Measurements from ENCODE around the gene SPRYD7. TPM values are rescaled to one million over a fixed set of nuclear protein-coding genes. Genes with fewer than 3 reads are reported as not detected.

The SPRYD7 gene
- total and polyA plus RNA-seq, 2 of the 13 experiments (the other 11 are each of a cell fraction or from before 2014, with no cell fraction given), result 2.7 to 5.9 TPM

- Histone ChIP-seq H3K79me2 (ENCODE audit: insufficient read depth, low read length) (no peaks in the 10 kb centered on the region), H3K27ac (ENCODE audit: extremely low read length, insufficient read depth, low read length) (no peak overlapping the region), H2AFZ (ENCODE audit: low read length) (no peak overlapping the region), H3K4me1 (ENCODE audit: insufficient read depth, low read length) (peaks cover 12% of the 10 kb centered on the region), H3K36me3 (replicated peaks in 1 of 2; ENCODE audit: control insufficient read depth in 1 of 2, insufficient read depth in 2 of 2, low read length in 2 of 2) (no peaks in the 10 kb centered on the region), H3K27me3 (ENCODE audit: control insufficient read depth in 1 of 2, insufficient read depth in 2 of 2, low read length in 2 of 2) (no peaks in the 10 kb centered on the region), H3K4me2 (ENCODE audit: low read depth, low read length) (peak overlapping the region; percentile 21; the same call in 1 of the 2 replicates), H3K9ac (ENCODE audit: insufficient read depth, low read depth, low read length) (no peak overlapping the region), H3K9me3 (ENCODE audit: low read length) (no peaks in the 10 kb centered on the region), H4K20me1 (ENCODE audit: insufficient read depth, low read length) (no peaks in the 10 kb centered on the region), H3K4me3 (replicated peaks in 1 of 3; ENCODE audit: insufficient read depth in 1 of 3, low read depth in 2 of 3, low read length in 3 of 3) (no peak overlapping the region)
- ChIA-PET POLR2A (no interaction called here), CTCF (ENCODE audit: low intra/inter-chr PET ratio, low total read pairs) (no interaction called here)
- ATAC-seq (peak; percentile 33; the same call in 1 of the 3 replicates), FAIRE-seq (no peak), DNase-seq (ENCODE audit: low spot score) (no peak)
- intact Hi-C loops (cut with micrococcal nuclease; ENCODE audit: unreplicated experiment), result loop anchor here (1.0 to 5.0 kb wide), 4 partner anchors 104 to 935 kb away; no protein-coding TSS in a partner anchor
- in situ Hi-C loops (cut with HindIII; ENCODE audit: extremely low pct_ligation_motif_present, low pct_unique_long_range_greater_than_20kb), result loop anchor here (10.0 to 25.0 kb wide), 4 partner anchors 559 to 1084 kb away; no protein-coding TSS in a partner anchor
- WGBS (ENCODE audit: low lambda C conversion rate), result 18% methylated on average over 3 of the region's 3 CpGs
- TF ChIP-seq LRRFIP1 (CRISPR knock-in tag; conservative IDR thresholded peaks at IDR 0.05) (no peak), HOXA3 (CRISPR knock-in tag; IDR thresholded peaks at IDR 0.05) (no peak), HMG20B (CRISPR knock-in tag; conservative IDR thresholded peaks at IDR 0.05) (no peak), ZNF333 (CRISPR knock-in tag; IDR thresholded peaks at IDR 0.05; ENCODE audit: borderline replicate concordance) (no peak), TCF12 (IDR thresholded peaks at IDR 0.05) (no peak), TCF12 (CRISPR knock-in tag; IDR thresholded peaks at IDR 0.05) (no peak), THAP7 (CRISPR knock-in tag; IDR thresholded peaks at IDR 0.05) (no peak), ZNF777 (CRISPR knock-in tag; IDR thresholded peaks at IDR 0.05) (no peak), HNRNPUL1 (IDR thresholded peaks at IDR 0.05; ENCODE audit: low read depth, low read length) (no peak), RNF2 (conservative IDR thresholded peaks at IDR 0.05; ENCODE audit: low read depth) (no peak), SMARCC2 (IDR thresholded peaks at IDR 0.05) (no peak), ZBTB7B (CRISPR knock-in tag; IDR thresholded peaks at IDR 0.05) (no peak)
- TF ChIP-seq, protein P1, sequence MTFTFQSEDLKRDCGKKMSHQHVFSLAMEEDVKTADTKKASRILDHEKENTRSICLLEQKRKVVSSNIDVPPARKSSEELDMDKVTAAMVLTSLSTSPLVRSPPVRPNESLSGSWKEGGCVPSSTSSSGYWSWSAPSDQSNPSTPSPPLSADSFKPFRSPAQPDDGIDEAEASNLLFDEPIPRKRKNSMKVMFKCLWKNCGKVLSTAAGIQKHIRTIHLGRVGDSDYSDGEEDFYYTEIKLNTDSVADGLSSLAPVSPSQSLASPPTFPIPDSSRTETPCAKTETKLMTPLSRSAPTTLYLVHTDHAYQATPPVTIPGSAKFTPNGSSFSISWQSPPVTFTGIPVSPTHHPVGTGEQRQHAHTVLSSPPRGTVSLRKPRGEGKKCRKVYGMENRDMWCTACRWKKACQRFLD (CRISPR knock-in tag; IDR thresholded peaks at IDR 0.05; ENCODE audit: borderline replicate concordance), result no peak
- TF ChIP-seq, protein P2, sequence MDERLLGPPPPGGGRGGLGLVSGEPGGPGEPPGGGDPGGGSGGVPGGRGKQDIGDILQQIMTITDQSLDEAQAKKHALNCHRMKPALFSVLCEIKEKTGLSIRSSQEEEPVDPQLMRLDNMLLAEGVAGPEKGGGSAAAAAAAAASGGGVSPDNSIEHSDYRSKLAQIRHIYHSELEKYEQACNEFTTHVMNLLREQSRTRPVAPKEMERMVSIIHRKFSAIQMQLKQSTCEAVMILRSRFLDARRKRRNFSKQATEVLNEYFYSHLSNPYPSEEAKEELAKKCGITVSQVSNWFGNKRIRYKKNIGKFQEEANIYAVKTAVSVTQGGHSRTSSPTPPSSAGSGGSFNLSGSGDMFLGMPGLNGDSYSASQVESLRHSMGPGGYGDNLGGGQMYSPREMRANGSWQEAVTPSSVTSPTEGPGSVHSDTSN (CRISPR knock-in tag; IDR thresholded peaks at IDR 0.05), result no peak
- no TSS peak for BruUV-seq (replicated peaks)
These were observed 41.9 kb upstream of the SPRYD7 start for GRCh38 chr13:49977992-49978391.
